ENCODE data around the gene KCNK17.

GRCh38 chr6:39314273-39314795 lies at the start of gene KCNK17:
- TF ChIP-seq CTCF (IDR thresholded peaks at IDR 0.05; ENCODE audit: low read depth, low read length) (no peak), EZH2phosphoT487 (IDR thresholded peaks at IDR 0.05; ENCODE audit: low read depth) (no peak)

All from OCI-LY3 (cell line).